GM12878 (cell line): Measurements from ENCODE around the gene GUCA2B. TPM values are rescaled to one million over a fixed set of nuclear protein-coding genes. Genes with fewer than 3 reads are reported as not detected.

ENCODE experiments used
- CEBPZ ChIP-seq: fragments of 150-350 bp; IDR thresholded peaks from 2 replicates; pipeline ENCODE4 v1.6.1; 2016; ENCODE audit warnings: low read depth, low read length
- CHD2 ChIP-seq: IDR thresholded peaks from 2 replicates; pipeline ENCODE4 v1.6.1; 2011; ENCODE audit warnings: low read depth, low read length, improper control_type of control experiment, borderline replicate concordance
- GABPA ChIP-seq: IDR thresholded peaks from 2 replicates; pipeline ENCODE4 v1.6.1; 2014; ENCODE audit warnings: antibody characterized with exemption, low read depth, mild to moderate bottlenecking, inconsistent platforms
- MAX ChIP-seq: IDR thresholded peaks from 2 replicates; pipeline ENCODE4 v1.6.1; 2012; ENCODE audit warnings: low read depth, low read length, improper control_type of control experiment
- RCOR1 ChIP-seq: conservative IDR thresholded peaks from 2 replicates; pipeline ENCODE4 v1.6.1; 2012; ENCODE audit warnings: low read depth, low read length, improper control_type of control experiment
- RELA ChIP-seq: fragments of 450-650 bp; IDR thresholded peaks from 2 replicates; pipeline ENCODE4 v1.8.0; 2014; ENCODE audit warnings: borderline replicate concordance; ENCODE audit not compliant: partially characterized antibody
- SKIL ChIP-seq: fragments of 450-650 bp; IDR thresholded peaks from 2 replicates; pipeline ENCODE4 v1.6.1; 2017; ENCODE audit warnings: mild to moderate bottlenecking, low read depth, inconsistent platforms; ENCODE audit not compliant: poor library complexity, severe bottlenecking
- TCF12 ChIP-seq: IDR thresholded peaks from 2 replicates; pipeline ENCODE4 v1.6.1; 2011; ENCODE audit warnings: low read depth, mild to moderate bottlenecking, low read length
- USF2 ChIP-seq: IDR thresholded peaks from 2 replicates; pipeline ENCODE4 v1.6.1; 2011; ENCODE audit warnings: low read depth, low read length, improper control_type of control experiment, borderline replicate concordance
- polyA plus RNA-seq, 11 experiments: library from polyadenylated mRNA; depleted of rRNA in 4 of 11; unstranded in 6 of 11; stranded (reverse) in 5 of 11; fragments of >200 nt; fragmentation: Nextera tagmentation in 4 of 11; fragmentation: Illumina TruSeq in 1 of 11; extraction: Ambion mirVana in 4 of 11; extraction: Trizol in 1 of 11; gene quantifications; 1 replicate in 1 of 11; 2 replicates in 10 of 11; pipeline versions ENCODE4 v1.2.1 to v1.2.3, GENCODE V29; 2011 to 2016; ENCODE audit warnings: inconsistent platforms in 2 of 11, missing spikeins in 2 of 11, low read depth in 1 of 11
- total RNA-seq, 4 experiments: library from RNA; depleted of rRNA in 3 of 4; stranded (reverse); fragments of >200 nt in 3 of 4; fragmentation: Illumina TruSeq in 1 of 4; extraction: Trizol in 1 of 4; gene quantifications; 2 replicates each; pipeline versions ENCODE4 v1.2.1 to v1.2.3, GENCODE V29; 2013 to 2021

GUCA2B gene
- total and polyA plus RNA-seq, 10 of the 15 experiments (the other 5 are each of a cell fraction or from before 2014, with no cell fraction given) = not detected

GRCh38 chr1:42141978-42142377 is 11.2 kb upstream of the GUCA2B start (continued):
- TF ChIP-seq USF2 (no peak), MAX (no peak), TCF12 (no peak), RELA (no peak), GABPA (no peak), RCOR1 (no peak), CEBPZ (no peak), CHD2 (no peak), SKIL (no peak)
